Fibroblast of upper back skin (primary cell): ENCODE results near the gene ZNF530.
A peak's percentile ranks its signal among the peaks of the same experiment; 100 is the strongest.

ENCODE experiments used
- DNase-seq: peaks from one replicate; pipeline ENCODE4 v3.0.0-alpha.2; 2013

The ZNF530 gene

DNA sequence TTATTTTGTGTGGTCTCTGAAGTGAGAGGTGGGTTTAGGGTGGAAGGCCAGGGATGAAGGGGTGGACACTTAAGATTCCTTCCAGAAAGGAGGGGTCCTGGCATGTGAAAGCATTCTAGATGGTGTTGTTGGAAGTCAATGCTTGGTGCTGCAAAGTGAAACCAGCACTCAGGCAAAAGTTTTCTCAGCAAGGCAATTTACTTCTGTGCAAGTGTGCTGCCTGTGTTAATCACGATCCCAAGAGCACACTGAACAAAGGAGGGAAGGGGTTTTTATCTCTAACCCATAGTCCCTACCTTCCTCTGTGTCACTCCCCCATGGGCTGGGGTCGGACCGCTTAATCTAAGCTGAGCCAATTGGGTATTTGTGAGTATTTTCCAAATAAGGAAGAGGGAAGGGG, 15.7 kb downstream of the ZNF530 start:
- no peak for DNase-seq

GRCh38 chr19:57620673-57621348, 21.1 kb downstream of the ZNF530 start:
- DNase-seq, result no peak

DNA sequence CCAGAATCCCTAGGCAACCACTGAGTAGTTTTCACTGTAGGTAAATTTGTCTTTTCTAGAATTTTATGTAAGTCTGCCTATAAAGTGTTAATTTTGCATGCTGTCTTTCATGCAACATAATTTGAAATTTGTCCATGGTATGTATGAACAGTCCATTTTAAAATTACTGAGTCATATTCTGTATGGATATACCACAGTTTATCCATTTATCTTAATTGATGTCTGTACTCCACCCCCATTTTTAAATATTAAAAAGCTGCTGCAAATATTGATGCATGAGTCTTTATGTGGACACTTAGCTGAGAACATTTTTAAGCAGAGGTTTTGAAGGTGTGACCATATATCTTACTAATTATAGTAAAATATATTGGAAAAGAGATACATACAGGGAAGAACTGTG, 23.4 kb downstream of the ZNF530 start:
- no peak for DNase-seq

DNA sequence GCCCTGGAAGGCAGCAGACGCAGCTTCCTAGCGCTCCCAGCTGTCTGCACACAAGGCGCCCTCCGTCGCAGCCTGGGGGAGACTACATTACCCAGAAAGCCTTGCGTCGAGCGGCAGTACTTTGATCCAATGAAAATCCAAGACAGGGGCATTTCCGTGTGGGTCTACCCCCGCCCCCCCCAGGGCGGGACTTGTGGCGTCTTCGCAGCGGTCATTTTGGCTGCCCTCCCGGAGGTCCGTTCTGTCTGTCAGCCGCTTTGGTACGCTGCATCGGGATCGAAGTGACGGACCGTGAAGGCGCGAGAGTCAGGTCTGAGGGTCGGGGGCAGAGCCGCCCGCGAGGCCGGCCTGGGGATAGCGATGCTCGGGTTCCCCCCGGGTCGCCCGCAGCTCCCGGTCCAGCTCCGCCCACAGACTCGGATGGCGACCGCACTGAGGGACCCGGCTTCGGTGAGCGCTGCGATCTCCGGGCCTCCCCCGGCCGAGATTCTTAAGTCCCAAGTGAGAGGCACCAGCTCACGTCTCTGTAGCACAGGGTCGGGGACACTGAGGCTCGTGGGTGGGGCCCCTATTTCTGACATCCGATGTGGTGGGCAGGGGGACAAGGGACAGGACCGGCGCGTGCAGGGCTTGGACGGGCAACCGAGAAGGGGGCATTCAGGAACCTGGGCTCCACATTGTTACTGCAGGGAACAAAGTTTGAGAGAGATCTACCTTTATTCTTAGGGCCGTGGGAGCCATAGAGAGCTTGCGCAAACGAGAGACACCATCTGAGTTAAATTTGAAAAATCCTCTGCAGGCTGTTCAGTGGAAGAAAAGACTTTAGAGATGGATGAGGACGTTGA, 33.5 kb downstream of the ZNF530 start, which contains the start of gene ZNF211:
Gene ZNF211 (plus strand): TSS at position 182 of the 845 bp plus-strand sequence. CDS start 179 bp downstream, at position 361.
- peak; percentile 95 for DNase-seq

- DNase-seq, result no peak
Observed at GRCh38 chr19:57633832-57634131, 34.1 kb downstream of the ZNF530 start.

GRCh38 chr19:57637379-57637778, 37.7 kb downstream of the ZNF530 start:
- no peak for DNase-seq

DNA sequence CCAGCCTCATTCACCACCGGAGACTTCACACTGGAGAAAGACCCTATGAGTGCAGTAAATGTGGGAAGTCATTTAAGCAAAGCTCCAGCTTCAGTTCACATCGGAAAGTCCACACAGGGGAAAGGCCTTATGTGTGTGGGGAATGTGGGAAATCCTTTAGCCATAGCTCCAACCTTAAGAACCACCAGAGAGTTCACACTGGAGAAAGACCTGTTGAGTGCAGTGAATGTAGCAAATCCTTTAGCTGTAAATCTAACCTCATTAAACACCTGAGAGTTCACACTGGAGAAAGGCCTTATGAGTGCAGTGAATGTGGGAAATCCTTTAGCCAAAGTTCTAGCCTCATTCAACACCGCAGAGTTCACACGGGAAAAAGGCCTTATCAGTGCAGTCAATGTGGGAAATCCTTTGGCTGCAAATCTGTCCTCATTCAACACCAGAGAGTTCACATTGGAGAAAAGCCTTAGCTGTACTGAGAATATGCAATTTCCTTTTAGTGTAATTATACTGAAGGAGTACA, 42.1 kb downstream of the ZNF530 start:
- no peak for DNase-seq

GRCh38 chr19:57642396-57643046, 42.8 kb downstream of the ZNF530 start:
- DNase-seq, result no peak

DNA sequence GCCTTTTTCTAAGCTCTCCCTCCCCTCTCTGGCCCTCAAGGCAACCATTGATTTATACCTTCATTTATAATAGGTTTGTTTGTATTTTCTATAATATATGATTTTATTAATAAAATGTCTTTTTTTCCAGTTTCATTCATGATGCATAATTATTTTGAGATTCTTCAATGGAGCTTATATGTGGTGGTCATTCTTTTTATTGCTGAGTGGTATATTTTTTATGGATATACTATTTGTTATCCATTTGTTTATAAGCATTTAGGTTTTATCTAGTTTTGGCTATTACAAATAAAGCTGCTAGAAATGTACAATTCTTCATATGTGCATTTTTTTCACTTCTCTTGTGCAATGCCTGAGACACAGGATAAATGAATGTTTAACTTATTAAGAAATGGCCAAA, 44.0 kb downstream of the ZNF530 start:
- no peak for DNase-seq

DNA sequence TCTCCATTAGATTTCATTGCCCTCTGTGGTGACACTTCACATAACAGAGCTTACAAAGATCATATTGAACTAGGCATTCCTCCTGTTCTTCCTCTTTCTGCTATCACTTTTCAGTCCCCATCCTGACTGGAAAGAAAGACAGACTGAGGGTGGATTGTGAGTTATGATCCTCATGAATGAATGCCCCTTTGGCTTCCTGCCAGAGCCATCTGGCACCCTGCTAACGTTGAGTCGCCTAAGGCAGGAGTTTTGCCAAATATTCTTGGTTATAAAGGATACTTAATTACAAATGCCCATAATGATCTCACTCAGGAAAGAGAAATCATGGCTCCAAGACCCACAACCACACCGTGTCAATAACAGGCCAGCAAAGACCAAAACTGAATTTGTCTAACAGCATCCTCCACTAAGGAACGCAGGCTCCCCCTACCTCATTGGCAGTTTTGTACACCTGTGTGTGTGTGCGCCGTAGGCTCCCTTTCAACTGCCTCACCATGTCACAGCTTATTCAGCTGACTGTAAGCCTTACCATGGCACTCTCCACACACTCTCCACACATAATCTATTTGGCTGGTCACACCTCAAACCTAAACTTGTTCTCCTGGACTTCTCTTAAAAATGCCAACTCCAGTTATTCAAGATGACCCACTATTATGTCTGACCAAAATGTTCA, 48.8 kb downstream of the ZNF530 start:
- DNase-seq, result no peak

DNA sequence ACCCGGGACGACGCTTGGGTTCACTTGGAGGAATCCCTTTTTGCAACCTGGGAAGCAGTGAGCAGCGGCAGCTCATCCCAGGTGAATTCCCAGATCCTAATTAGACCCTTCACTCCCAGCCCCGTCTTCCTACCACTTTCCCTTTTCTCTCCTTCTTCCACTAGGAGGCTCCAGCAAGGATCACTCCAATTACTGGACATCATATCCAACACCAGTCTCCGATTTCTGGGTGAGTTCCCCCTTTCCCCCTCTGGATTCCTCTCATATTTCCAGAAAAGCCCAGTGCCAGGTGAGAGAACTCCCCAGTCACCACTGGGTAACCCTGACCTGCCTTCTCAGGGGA, 51.9 kb downstream of the ZNF530 start:
- DNase-seq, result no peak

GRCh38 chr19:57653689-57654088, 54.0 kb downstream of the ZNF530 start:
- no peak for DNase-seq

- no peak for DNase-seq
Observed at GRCh38 chr19:57655443-57655842, 55.8 kb downstream of the ZNF530 start.

- DNase-seq, result no peak
Observed at GRCh38 chr19:57656346-57656745, 56.7 kb downstream of the ZNF530 start.
